Measurements from ENCODE around the gene PCDHAC1.
A peak's percentile ranks its signal among the peaks of the same experiment; 100 is the strongest.
"Not testable (repeated sequence)": the region's sequence is repeated elsewhere in the genome, so short reads cannot be mapped to it uniquely, and the experiment has no call there.

Gene PCDHAC1, protein sequence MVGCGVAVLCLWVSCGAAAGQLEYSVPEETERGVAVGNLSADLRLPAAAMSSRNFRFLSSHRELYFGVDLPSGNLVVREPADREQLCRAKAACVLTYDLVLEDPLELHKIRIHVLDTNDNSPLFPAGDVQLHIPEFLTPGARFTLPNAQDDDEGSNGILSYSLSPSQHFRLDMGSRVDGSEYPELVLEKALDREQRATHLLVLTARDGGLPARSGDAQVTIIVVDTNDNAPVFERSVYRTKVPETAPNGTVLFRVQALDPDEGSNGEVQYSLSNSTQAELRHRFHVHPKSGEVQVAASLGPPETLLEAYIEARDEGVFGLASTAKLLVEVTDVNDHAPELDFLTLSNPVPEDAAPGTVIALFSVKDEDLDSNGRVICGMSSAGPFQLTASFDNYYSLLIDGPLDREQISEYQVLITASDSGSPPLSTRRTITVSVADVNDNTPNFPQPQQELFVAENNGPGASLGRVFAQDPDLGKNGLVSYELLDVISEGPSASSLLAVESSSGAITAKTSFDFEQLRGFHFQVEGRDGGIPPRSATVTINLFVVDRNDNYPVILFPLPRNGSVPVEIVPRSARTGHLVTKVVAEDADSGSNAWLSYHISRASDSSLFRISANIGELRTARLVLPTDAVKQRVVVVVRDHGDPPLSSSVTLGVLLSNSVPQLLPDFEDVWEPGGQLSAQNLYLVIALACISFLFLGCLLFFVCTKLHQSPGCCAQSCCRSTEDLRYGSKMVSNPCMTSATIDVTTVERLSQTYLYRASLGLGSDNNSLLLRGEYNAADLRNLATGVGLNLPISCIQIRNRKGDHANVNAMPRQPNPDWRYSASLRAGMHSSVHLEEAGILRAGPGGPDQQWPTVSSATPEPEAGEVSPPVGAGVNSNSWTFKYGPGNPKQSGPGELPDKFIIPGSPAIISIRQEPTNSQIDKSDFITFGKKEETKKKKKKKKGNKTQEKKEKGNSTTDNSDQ

DNA sequence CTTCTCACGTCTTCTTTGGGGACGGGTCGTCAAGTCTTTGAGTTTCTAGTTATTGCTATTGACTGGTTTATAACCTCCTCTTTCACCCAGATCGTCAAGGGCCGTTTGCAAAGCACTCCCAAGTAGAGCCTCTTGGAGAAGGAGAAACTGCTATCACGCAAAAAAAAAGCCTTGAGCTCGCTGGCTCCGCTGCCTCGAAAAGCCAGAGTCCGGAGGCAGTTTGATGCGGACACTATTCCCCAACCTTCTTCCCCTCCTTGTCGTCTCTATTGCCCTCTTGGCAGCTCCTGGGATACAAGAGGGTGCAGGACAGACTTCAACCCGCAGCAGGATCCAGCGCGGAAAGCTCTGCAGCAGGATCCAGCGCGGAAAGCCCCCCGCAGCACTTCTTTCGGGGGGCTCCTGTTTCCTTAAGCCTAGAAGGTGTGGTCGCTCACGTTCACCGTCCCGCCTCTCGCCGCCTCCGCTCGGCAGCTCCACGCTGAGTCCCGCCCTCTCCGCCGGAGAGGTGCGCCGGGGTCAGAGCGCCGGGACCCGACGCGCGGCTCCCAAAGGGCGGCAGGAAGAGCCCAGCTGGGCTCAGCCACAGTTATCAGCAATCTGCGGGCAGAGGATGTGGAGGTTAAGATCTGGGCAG, at the start of gene PCDHAC1:
Gene PCDHAC1, plus strand, starts transcription at position 494 of the 637 bp plus-strand sequence. CDS start 594 bp downstream, outside the sequence.
- in situ Hi-C loops (cut with HindIII; ENCODE audit: low pct_unique_long_range_greater_than_20kb, low sequenced_read_pairs): no loop called here
- peak; percentile 16 to 31 for DNase-seq (ENCODE audit: low read depth in 1 of 2, low spot score in 1 of 2)
- no peak for TF ChIP-seq JUND (IDR thresholded peaks at IDR 0.05; ENCODE audit: low read depth)

DNA sequence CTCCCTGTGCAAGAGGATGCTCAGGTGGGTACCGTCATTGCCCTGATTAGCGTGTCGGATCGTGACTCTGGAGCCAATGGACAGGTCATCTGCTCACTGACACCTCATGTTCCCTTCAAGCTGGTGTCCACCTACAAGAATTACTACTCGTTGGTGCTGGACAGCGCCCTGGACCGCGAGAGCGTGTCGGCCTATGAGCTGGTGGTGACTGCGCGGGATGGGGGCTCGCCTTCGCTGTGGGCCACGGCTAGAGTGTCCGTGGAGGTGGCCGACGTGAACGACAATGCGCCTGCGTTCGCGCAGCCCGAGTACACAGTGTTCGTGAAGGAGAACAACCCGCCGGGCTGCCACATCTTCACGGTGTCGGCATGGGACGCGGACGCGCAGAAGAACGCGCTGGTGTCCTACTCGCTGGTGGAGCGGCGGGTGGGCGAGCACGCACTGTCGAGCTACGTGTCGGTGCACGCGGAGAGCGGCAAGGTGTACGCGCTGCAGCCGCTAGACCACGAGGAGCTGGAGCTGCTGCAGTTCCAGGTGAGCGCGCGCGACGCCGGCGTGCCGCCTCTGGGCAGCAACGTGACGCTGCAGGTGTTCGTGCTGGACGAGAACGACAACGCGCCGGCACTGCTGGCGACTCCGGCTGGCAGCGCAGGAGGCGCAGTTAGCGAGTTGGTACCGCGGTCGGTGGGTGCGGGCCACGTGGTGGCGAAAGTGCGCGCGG, 49.4 kb upstream of the PCDHAC1 start:
- in situ Hi-C loops (cut with HindIII; ENCODE audit: low pct_unique_long_range_greater_than_20kb, low sequenced_read_pairs); DNase-seq (ENCODE audit: low read depth in 1 of 2, low spot score in 1 of 2): not testable (repeated sequence)

DNA sequence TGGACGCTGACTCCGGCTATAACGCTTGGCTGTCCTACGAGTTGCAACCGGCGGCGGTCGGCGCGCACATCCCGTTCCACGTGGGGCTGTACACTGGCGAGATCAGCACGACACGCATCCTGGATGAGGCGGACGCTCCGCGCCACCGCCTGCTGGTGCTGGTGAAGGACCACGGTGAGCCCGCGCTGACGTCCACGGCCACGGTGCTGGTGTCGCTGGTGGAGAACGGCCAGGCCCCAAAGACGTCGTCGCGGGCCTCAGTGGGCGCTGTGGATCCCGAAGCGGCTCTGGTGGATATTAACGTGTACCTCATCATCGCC, 48.9 kb upstream of the PCDHAC1 start:
- TF ChIP-seq JUND (IDR thresholded peaks at IDR 0.05; ENCODE audit: low read depth): no peak
- no peak for DNase-seq (ENCODE audit: low read depth in 1 of 2, low spot score in 1 of 2)
- in situ Hi-C loops (cut with HindIII; ENCODE audit: low pct_unique_long_range_greater_than_20kb, low sequenced_read_pairs): no loop called here

DNA sequence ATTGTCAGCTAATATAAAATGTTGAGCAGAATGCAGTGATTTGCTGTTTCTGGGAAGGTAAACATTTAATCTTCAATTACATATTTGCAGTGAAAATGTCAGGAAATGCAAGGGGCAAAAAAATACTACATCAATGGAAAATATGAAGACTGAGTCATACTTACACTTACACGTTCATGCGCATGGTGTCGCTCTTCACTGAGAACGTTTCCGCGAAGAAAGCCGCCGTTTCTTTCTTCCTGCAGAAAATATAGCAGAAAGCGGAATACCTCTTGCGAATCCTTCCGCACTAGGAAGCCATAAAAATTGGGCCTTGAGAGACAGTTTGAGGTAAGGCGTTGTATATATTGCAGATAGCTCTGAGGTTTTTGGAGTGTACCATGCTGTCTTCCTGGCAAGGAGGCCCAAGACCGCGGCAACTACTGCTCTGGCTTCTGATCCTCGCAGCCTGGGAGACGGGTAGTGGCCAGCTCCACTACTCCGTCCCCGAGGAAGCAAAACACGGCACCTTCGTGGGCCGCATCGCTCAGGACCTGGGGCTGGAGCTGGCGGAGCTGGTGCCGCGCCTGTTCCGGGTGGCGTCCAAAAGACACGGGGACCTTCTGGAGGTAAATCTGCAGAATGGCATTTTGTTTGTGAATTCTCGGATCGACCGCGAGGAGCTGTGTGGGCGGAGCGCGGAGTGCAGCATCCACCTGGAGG, 44.1 kb upstream of the PCDHAC1 start, which contains the start of gene PCDHA13:
Gene PCDHA13, plus strand, starts transcription at position 236 of the 702 bp plus-strand sequence. Its CDS starts 145 bp downstream, at position 381.
- in situ Hi-C loops (cut with HindIII; ENCODE audit: low pct_unique_long_range_greater_than_20kb, low sequenced_read_pairs): no loop called here
- peak in 1 of 2 experiments; percentile 62 for DNase-seq (ENCODE audit: low read depth in 1 of 2, low spot score in 1 of 2)
- TF ChIP-seq JUND (IDR thresholded peaks at IDR 0.05; ENCODE audit: low read depth): no peak

DNA sequence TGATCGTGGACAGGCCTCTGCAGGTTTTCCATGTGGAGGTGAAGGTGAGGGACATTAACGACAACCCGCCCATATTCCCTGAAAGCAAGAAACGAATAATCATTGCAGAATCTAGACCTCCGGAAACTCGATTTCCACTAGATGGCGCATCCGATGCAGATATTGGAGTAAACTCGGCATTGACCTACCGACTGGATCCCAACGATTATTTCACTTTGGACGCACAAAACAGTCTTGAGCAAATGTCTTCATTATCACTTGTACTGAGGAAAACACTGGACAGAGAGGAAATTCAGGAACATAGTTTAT, 43.6 kb upstream of the PCDHAC1 start:
- TF ChIP-seq JUND (IDR thresholded peaks at IDR 0.05; ENCODE audit: low read depth): no peak
- peak; percentile 54 to 75 for DNase-seq (ENCODE audit: low read depth in 1 of 2, low spot score in 1 of 2)
- in situ Hi-C loops (cut with HindIII; ENCODE audit: low pct_unique_long_range_greater_than_20kb, low sequenced_read_pairs): no loop called here

DNA sequence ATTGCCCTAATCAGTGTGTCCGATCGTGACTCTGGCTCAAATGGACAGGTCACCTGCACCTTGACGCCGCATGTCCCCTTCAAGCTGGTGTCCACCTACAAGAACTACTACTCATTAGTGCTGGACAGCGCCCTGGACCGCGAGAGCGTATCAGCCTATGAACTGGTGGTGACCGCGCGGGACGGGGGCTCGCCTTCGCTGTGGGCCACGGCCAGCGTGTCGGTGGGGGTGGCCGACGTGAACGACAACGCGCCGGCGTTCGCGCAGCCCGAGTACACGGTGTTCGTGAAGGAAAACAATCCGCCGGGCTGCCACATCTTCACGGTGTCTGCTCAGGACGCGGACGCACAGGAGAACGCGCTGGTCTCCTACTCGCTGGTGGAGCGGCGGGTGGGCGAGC, 42.7 kb upstream of the PCDHAC1 start:
- no peak for DNase-seq (ENCODE audit: low read depth in 1 of 2, low spot score in 1 of 2)
- in situ Hi-C loops (cut with HindIII; ENCODE audit: low pct_unique_long_range_greater_than_20kb, low sequenced_read_pairs): no loop called here
- TF ChIP-seq JUND (IDR thresholded peaks at IDR 0.05; ENCODE audit: low read depth): no peak

DNA sequence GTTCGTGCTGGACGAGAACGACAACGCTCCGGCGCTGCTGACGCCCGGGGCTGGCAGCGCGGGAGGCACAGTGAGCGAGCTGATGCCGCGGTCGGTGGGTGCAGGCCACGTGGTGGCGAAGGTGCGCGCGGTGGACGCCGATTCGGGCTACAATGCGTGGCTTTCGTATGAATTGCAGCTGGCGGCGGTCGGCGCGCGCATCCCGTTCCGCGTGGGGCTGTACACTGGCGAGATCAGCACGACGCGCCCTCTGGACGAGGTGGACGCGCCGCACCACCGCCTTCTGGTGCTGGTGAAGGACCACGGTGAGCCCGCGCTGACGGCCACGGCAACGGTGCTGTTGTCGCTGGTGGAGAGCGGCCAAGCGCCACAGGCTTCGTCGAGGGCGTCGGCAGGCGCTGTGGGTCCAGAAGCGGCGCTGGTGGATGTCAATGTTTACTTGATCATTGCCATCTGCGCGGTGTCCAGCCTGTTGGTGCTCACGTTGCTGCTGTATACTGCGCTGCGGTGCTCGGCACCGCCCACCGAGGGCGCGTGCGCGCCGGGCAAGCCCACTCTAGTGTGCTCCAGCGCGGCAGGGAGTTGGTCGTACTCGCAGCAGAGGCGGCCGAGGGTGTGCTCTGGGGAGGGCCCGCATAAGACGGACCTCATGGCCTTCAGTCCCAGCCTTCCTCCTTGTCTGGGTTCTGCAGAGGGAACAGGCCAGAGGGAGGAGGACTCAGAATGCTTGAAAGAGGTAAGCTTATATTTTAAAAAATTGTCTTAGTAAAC, 42.0 kb upstream of the PCDHAC1 start:
- in situ Hi-C loops (cut with HindIII; ENCODE audit: low pct_unique_long_range_greater_than_20kb, low sequenced_read_pairs): no loop called here
- DNase-seq (ENCODE audit: low read depth in 1 of 2, low spot score in 1 of 2): no peak
- TF ChIP-seq JUND (IDR thresholded peaks at IDR 0.05; ENCODE audit: low read depth): no peak

DNA sequence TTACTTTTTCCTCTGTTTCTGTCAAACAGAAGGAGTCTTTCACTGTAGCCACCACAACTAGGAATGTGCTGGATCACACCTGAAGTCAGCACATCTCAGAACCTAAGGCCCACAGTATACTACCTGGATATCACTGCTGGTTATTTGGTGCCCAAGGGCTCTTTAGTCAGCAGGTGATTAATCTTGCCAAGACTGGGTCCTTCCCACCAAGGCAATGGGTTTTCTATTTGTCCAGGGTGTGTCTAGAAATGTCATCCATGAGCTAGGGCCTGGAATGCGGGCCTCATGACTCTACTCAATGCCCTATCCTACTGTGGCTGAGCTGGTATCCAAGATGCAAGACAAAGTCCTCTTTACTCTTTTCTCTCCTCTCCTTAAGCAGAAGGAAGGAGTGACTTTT, 9.8 kb upstream of the PCDHAC1 start:
- no peak for TF ChIP-seq JUND (IDR thresholded peaks at IDR 0.05; ENCODE audit: low read depth)
- in situ Hi-C loops (cut with HindIII; ENCODE audit: low pct_unique_long_range_greater_than_20kb, low sequenced_read_pairs): no loop called here
- DNase-seq (ENCODE audit: low read depth in 1 of 2, low spot score in 1 of 2): no peak

DNA sequence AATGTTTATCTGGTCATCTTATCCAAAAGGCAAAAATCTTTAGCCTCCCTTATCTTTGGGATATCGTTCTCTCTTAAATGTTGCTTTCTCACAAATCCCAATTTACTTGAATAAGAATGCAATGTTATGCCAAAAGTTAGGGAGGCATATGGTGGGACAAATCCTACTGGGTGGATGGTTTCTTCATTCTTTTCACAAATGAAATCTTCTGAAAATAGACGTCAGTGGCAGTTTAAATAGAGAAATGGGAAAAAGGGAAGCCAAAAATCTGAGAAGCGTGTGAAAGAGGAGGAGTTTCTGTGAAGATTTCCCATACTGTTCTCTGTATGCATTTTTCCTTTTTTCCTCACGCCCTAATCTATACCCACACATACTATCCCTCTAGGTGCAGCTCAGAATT, 2.5 kb upstream of the PCDHAC1 start:
- in situ Hi-C loops (cut with HindIII; ENCODE audit: low pct_unique_long_range_greater_than_20kb, low sequenced_read_pairs): no loop called here
- TF ChIP-seq JUND (IDR thresholded peaks at IDR 0.05; ENCODE audit: low read depth): no peak

DNA sequence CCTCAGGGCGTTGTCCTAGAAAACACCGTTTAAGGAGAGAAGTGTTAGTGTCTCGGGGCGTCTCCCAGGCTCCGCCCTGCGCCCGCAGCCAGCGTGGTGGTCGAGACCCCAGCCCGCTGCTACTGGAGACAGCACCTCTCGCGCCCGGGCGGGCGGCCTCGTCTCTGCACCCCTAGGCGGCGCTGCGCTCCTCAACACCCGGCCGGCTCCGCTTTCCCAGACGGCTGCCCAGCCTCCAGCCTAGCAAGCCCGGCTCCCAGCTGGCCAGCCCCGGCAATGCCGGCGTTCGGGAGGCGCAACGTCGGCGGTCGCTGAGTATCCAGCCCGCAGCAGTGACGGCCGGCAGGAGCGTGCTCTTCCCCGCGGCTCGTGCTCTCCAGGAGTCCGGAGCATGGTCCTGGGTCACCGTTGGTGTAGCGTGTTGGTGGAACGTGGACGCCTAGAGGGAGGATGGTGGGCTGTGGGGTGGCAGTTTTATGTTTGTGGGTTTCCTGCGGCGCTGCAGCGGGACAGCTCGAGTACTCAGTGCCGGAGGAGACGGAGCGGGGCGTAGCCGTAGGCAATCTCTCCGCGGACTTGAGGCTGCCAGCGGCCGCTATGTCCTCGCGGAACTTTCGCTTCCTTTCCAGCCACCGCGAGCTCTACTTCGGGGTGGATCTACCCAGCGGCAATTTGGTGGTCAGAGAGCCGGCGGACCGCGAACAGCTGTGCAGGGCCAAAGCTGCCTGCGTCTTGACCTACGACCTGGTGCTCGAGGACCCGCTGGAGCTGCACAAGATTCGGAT, 536 bp downstream of the PCDHAC1 start:
- peak; percentile 81 to 82 for DNase-seq (ENCODE audit: low read depth in 1 of 2, low spot score in 1 of 2)
- TF ChIP-seq JUND (IDR thresholded peaks at IDR 0.05; ENCODE audit: low read depth): no peak
- in situ Hi-C loops (cut with HindIII; ENCODE audit: low pct_unique_long_range_greater_than_20kb, low sequenced_read_pairs): no loop called here

More for the DNA sequence above, 2.5 kb upstream of the PCDHAC1 start:
- no peak for DNase-seq (ENCODE audit: low read depth in 1 of 2, low spot score in 1 of 2)
